ENCODE results near the gene WHRN.

WHRN gene

DNA sequence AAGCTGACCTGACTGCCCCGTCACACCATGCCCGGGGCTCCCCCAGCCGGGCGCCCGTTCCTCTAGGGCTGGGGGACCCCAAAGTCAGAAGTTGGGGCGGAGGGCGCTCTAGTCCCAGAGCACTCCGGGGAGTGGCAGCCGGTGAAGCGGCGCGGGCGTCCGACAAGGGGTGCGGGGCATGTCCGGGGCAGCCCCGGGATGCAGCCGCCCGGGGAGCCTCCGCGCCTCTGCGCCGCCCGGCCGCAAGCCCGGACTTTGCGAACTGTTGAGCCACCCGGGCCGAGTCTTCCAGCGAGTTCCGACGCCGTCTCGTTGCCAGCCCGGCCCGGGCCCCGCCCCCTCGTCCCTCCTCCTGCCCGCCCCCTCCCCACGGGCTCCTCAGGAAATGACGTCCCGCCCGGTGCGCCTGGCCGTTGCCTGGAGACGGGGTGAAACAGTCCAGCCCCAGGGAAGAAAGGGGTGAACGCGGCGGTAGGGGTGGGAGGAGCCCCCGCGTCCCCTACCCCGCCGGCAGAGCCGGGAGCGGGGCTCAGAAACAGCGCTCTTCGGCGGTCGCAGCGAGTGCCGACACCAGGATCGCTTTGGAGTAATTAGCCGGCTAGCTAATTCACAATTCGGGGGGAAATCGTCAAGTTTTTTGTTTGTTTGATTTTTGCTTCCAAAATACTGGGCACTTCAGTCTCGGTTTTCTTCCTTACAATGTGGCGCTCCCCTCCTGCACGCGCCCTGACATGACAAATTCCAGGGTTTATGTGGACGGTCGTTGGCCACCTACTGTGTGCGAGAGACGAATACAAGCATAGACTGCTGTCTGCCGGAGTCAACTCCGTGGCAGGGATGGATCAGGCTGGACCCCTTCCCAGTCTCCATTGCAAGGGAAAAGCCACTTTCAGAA lies at the start of gene WHRN:
WHRN (minus strand) TSS at position 287 of the 895 bp plus-strand sequence. CDS start 672 bp downstream, outside the sequence.
- peak; percentile 42 for DNase-seq

DNA sequence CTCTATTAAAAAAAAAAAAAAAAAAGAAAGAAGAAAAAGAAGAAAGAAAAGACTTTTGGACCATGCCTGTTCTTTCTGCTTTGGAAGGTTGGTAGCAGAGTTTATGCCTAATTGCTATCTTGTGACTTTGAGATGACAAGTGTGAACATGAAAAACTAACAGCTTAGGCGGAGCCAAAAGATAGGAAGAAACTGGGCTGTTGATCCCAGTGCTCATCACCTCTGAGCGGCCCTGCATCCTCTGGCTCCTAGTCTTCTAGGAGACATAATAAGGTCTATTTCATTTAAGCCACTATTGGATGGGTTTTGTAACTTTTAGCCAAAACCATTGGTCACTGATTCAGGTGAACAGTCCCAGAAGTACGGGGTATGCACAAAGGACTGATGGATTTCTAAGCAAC lies 47.9 kb upstream of the WHRN start:
- DNase-seq: no peak

DNA sequence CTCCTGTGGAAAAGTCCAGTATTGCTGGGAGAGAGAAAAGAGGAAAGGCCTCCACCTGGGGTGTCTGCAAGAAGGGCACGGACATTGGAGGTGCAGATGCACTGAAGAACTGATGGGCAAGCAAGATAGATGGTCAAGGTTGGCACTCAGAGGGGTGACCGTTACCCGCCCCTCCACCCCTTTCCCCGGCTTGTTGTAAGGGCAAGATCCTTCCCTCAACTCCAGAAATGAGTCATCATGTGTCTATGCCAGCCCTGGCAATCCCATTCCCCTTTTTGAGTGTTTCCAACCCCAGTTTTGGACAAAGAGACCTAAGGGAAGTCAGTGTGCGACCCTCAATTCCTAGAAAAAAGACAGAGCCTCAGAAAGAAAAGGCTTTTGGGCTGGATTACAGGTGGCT lies 47.4 kb upstream of the WHRN start:
- DNase-seq: no peak

DNA sequence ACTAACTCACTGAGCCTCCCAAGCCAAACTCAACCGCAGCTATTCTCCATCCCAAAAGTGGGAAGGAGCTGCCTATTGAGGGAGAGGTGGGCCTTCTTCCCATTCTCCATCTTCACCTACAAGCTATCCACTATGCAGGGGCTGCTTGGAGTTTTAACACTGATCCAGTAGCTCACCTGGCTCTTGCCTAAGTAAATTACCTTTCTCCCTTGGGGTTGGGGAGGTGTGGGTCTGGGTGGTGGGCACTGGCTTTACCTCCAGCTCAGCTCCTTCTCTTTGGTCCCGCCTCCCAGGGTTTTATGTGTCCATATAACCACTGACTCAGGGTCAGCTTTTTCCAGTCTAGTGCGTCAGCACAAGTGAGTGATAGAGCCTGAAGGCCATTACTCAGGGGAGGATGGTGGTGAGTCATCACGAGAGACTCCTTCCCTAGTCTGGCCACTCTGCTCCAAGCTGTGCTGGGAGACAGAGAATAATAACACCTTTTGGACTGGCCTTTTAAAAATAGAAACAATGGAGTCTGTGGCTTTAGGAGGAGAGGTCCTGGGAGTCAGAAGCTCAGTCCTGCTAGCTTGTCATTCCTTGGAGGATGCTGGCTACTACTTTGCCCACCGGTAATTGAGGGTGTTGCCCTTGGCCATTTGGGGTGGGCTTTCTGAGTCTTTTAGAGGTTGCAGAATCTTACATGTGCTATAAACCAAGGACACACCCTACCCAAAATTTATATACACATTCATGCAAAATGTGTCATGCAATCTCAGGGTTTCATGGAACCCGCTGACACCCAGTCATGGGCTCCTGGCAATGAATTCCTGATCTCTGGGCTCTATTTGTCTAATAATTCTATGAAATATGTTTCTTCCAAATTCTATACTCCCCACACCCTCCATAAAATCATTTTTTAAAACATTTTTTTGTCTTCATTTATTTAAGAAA lies 46.7 kb upstream of the WHRN start:
- no peak for DNase-seq

DNA sequence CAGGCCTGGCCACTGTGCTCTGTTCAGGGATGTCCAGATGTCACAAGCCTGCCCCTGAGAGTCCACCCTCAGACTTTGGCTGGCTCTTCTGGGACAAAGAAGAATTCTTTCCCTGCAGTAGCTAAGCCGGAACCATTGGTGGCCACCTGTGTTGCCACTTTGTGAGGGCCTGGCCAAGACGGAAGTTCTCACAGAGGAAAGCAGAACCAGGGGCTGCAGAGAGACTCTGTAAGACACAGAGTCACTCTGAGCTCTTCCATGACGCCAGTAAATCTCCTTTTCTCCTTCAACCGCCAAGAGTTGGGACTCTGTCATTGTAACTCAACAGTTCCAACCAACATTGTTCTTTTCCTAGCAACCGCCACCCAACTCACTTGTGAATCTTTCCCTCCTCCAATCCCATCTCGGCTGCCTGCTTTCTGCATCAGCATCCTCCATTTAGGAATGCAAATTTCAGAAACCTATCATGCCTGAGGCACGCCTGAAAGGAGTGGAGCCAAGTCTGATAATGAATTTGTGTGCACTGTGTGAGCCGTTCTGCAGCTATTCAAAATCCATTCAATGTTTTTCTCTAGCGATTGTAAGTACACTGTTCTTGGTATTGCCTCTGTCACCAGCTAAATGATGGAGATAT lies 44.5 kb upstream of the WHRN start:
- no peak for DNase-seq

DNA sequence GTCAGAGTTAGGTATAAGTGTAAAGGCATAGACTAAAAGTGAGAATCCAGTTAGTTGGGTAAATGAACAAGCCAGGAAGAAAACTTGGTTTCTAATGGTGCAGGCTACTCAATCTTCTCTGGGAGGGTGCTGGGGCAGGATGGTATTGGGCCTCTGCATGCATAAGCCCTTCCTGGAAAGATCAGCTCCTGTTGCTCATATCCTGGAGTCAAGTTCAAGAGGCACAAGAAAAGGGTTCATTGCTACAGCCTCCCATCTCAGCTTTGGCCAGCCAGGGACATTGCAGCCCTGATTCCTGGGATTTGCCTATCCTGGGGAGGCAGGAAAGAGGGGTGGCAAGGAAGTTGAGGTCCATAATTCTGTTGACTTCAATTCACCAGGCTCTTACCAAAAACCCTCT lies 41.6 kb upstream of the WHRN start:
- no peak for DNase-seq

GRCh38 chr9:114545055-114545454 lies 39.8 kb upstream of the WHRN start:
- no peak for DNase-seq

- DNase-seq: no peak
These were observed 34.6 kb upstream of the WHRN start for GRCh38 chr9:114539701-114540380.

GRCh38 chr9:114538241-114538640 lies 33.0 kb upstream of the WHRN start:
- DNase-seq: peak; percentile 21

DNA sequence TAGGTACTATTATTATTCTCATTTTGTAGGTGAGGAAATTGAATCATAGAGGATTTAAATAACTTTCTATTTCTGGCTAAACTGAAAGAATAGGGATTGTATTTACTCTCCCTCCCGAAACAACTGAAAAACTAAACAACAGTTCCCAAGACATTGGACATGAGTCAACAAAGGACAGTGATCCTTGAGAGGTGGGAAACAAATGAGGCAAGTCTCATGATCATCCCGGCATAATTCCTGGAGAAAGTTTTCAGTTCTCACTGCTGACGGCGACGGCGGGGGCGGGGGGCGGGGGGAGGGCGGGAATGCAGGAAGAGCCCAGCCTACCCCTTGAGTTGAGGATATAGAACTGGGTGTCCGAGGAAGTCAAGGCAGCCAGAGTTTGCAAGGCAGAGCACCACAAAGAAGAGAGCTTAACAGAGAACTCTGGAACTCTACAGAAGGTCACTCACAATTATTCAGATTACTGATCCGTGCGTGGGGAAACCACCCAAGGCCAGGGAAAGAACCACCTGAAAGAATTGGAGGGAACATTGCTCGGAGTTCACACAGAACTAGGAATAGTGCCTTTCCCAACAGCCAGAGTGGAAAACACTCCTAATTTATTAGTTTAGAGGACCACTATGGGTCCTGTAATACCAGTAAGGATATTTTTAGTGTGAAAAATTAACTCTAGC lies 27.4 kb upstream of the WHRN start:
- DNase-seq: no peak

DNA sequence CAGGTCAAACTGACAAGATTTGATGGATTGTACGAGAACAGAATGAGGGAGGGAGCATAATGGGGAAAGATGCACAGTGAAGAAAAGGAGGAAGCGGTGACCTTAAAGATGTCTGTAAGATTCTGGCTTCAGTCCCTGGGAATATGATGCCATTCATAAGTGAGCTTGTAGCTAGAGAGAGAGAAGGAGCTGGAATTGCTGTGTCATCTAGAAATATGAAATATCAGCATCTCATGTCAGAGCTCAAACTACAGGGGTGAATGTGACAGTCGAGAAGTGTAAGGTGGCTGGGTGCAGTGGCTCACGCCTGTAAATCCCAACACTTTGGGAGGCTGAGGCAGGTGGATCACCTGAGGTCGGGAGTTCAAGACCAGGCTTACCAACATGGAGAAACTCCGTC lies 24.0 kb upstream of the WHRN start:
- no peak for DNase-seq

DNA sequence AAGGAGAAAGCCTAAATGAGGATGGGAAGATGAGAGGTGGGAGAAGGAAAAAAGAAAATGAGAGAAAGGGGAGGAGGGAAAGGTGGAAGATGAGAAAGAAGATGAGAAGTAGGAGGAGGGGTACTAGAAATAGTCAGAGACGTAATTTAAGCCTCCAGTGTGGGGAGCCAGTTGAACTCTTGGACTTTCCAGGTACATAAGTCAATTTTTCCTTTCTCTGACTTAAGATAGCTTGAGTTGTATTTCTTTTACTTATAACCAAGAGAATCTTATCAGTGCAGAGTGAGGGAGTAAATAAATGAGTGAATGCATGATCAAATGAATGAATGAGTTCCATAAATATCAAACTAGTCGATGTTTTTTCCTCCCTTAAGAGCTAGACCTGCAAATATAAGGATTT lies 21.5 kb upstream of the WHRN start:
- no peak for DNase-seq

- no peak for DNase-seq
These were observed 20.2 kb upstream of the WHRN start for GRCh38 chr9:114525513-114525912.

GRCh38 chr9:114524247-114524681 lies 19.0 kb upstream of the WHRN start:
- no peak for DNase-seq

DNA sequence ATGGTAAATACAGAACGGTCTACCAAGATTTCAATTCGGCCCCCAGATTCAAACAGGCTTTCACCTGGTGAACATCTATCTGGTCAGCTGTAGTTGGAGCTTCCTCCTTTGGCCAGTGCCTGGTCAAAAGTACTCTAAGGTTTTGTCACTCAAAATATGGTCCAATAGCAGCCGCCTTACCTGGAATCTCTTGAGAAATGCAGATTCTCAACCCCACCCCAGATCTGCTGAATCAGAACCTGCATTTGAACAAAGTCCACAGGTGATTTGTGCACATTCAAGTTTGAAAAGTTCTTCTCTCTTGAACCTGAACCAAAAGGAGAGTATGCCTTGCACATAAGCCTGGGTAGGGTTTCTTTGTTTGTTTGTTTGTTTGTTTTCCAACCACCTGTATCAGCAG lies 17.6 kb upstream of the WHRN start:
- DNase-seq: no peak

GRCh38 chr9:114522286-114522685 lies 17.0 kb upstream of the WHRN start:
- no peak for DNase-seq

DNA sequence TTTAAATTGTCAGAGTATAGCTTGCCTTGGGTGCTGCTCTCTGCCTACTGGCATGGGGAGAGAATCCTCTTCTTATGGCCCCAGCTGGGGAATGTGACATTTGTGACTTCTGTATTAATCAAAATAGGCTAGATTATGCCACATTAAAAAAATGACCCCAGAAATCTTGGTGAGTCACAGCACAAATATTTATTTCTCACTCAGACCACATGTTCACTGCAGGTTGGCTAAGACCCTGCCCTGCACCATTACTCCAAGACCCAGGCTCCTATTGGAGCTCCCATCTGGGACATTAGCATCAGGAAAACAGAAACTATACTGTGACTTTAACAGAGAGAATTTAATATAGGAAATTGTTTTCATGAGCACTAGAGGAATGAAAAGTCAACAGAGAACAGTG lies 16.6 kb upstream of the WHRN start:
- no peak for DNase-seq

DNA sequence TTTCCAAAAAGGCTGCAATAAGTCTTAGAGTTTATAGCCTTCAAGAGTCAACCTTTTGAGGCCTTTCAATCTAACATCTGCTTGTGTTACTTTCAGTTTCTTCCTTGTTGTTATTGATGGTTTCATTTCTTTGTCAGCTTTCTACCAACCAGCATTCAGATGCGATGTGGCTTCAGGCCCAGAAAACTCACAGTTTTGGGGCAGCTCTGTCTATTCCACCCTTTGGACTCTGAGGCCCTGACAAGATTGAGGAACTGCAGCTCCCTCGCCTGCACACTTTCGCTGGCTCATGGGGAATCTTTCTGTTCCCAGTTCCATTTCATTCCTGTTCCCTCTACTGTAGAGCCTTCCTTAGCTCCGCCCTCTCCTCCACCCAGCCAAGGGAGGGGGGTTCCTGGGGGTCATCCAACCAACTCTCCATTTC lies 13.3 kb upstream of the WHRN start:
- no peak for DNase-seq

GRCh38 chr9:114518120-114518519 lies 12.8 kb upstream of the WHRN start:
- DNase-seq: no peak

DNA sequence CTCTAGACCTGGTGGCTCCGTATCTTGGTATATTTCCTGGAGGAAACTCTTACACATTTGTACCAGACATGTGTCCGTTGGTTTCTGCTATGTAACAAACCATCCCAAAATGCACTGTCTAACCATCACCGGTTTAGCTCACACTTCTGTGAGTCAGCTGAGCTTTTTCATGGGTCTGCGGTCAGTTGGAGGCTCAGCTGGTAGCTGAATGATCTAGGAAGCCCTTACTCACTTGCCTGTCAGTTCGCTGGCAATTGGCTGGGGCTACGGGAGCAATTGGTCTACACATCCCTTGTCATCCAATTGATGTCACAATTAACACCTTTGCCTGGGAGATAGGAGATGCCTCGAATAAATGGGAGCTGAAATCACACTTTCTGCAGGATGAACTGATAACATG lies 11.6 kb upstream of the WHRN start:
- DNase-seq: no peak

DNA sequence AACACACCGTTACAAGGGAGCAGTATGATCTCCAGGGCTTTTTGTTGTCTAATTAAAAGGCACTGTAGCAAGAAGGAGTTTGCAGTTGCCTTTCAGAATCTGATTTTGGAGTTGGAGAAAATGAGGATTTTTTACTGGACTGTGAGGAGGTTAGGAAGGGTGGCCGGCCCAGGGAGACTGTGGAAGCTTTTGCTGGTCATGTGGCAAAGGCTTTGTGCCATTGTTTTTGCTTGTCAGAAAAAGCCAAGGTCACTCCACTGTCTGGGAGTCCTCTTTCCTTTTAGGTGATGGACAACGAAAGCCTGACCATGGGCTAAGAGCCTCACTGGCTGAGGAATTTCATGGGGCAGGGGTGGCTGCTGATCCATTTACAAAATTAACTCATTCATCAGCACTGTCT lies 10.3 kb upstream of the WHRN start:
- DNase-seq: no peak

DNA sequence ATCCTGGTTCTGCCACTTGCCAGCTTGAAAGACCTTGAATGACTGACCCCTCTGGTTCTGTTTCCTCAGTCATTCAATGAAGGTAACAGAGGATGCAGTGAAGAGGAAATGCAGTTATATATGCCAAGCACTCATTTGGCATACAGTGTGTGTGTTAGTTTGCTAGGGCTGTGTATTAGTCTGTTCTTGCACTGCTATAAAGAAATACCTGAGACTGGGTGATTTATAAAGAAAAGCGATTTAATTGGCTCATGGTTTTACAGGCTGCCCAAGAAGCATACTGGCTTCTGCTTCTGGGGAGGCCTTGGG lies 8.6 kb upstream of the WHRN start:
- no peak for DNase-seq

All from hematopoietic multipotent progenitor cell treated with erythropoietin and hydrocortisone succinate and interleukin-3 and kit ligand, for 8 days (in vitro differentiated cells).